ENCODE results near the gene TMBIM4. TPM values are rescaled to one million over a fixed set of nuclear protein-coding genes. Genes with fewer than 3 reads are reported as not detected.

The TMBIM4 gene
- total RNA-seq (2012; rRNA removed) (59.3 and 89.7 TPM in 2 replicates), polyA plus RNA-seq (2012; rRNA removed) (33.7 and 38.7 TPM in 2 replicates), Bru-seq, nascent RNA (percentile 84 among the genes with signal in this experiment), BruChase-seq, experiment 1, labeled RNA remaining after a 6-hour chase (percentile 85 among the genes with signal in this experiment), BruChase-seq, experiment 2, labeled RNA remaining after a 2-hour chase (percentile 88 among the genes with signal in this experiment)
- polyA plus RNA-seq (2012; cell fraction: cytosol; rRNA removed): 79.5 and 106 TPM in 2 replicates
- 12.2 and 34.5 TPM in 2 replicates for polyA plus RNA-seq (2012; cell fraction: nucleus; rRNA removed; ENCODE audit: low replicate concordance)
- long read RNA-seq, transcript TMBIM4-202 (7 exons, 2,952 nt): major isoform, 48 of 60 reads
- long read RNA-seq, partial matches to known transcripts: 0 of 60 reads
- long read RNA-seq, other reads (novel, unspliced or antisense): 8 of 60 reads

- H2BK20ac ChIP-seq (ENCODE audit: low read depth, low read length): peak within 1 kb of the TSS; percentile 85
- CTCF ChIA-PET: interaction anchor here (0.6 to 2.2 kb wide), 5 partner anchors 12 to 1298 kb away, joined by 3 to 7 read pairs (median 3); no protein-coding TSS in a partner anchor
- H4K8ac ChIP-seq (ENCODE audit: low read depth in 2 of 2, low read length in 2 of 2): peak within 1 kb of the TSS; percentile 89 to 100
- peak within 1 kb of the TSS; percentile 92 for H3K4me2 ChIP-seq (ENCODE audit: low read depth, low read length)
- H2AFZ ChIP-seq (replicated peaks; ENCODE audit: low read length, poor library complexity): peak within 1 kb of the TSS; percentile 99
- no peaks in the 10 kb centered on the region for H3K27me3 ChIP-seq (ENCODE audit: control insufficient read depth, insufficient read depth, low read length)
- dilution Hi-C loops (cut with HindIII; ENCODE audit: low sequenced_read_pairs, unreplicated experiment): no loop called here
- peaks cover 2% of the 10 kb centered on the region; the same call in 1 of the 2 replicates for H3K9me3 ChIP-seq (ENCODE audit: control insufficient read depth, insufficient read depth, low read length)
- peak within 1 kb of the TSS; percentile 97 for H3K56ac ChIP-seq (ENCODE audit: extremely low read depth, insufficient read depth, low read length)
- intact Hi-C loops (cut with micrococcal nuclease): no loop called here
- no peaks in the 10 kb centered on the region for H4K20me1 ChIP-seq (ENCODE audit: insufficient read depth, low read length)
- in situ Hi-C loops (cut with MboI; ENCODE audit: low sequenced_read_pairs): loop anchor here (25.0 kb wide), 1 partner anchor 243 kb away; no protein-coding TSS in a partner anchor
- H3K27ac ChIP-seq (ENCODE audit: insufficient read depth, low read length): peak within 1 kb of the TSS; percentile 99
- no peaks in the 10 kb centered on the region; the same call in 1 of the 2 replicates for H3K36me3 ChIP-seq (ENCODE audit: control insufficient read depth, insufficient read depth, low read length)
- peak within 1 kb of the TSS; percentile 94 for H2AK5ac ChIP-seq (ENCODE audit: low read depth, low read length)
- H4K5ac ChIP-seq (ENCODE audit: low read depth, low read length): peak within 1 kb of the TSS; percentile 99
- peak within 1 kb of the TSS; percentile 95 for H3K9ac ChIP-seq (ENCODE audit: low read depth, low read length)
- ATAC-seq (ENCODE audit: low read depth) (peak; percentile 92), DNase-seq (peak; percentile 95)
- H3K4me1 ChIP-seq (ENCODE audit: control insufficient read depth, insufficient read depth, low read length): peaks cover 2% of the 10 kb centered on the region; the same call in 1 of the 2 replicates
- peak within 1 kb of the TSS; percentile 96 for H2BK120ac ChIP-seq (ENCODE audit: low read depth, low read length)
- peak within 1 kb of the TSS; percentile 96 for H3K18ac ChIP-seq (ENCODE audit: low read depth, low read length)
- no peaks in the 10 kb centered on the region for H3K9me1 ChIP-seq (ENCODE audit: insufficient read depth, low read length)
- H3K23ac ChIP-seq (ENCODE audit: low read depth, low read length): peak within 1 kb of the TSS; percentile 97
- peak within 1 kb of the TSS; percentile 99 for H4K91ac ChIP-seq (ENCODE audit: insufficient read depth, low read depth, low read length)
- peak within 1 kb of the TSS; percentile 83 for H3K4me3 ChIP-seq (ENCODE audit: insufficient read depth, low read depth, low read length)
- H2BK5ac ChIP-seq (ENCODE audit: low read depth, low read length, poor library complexity, severe bottlenecking): peak within 1 kb of the TSS; percentile 97
- peak within 1 kb of the TSS; percentile 97 for H3K14ac ChIP-seq (replicated peaks; ENCODE audit: low read depth, low read length)
- peak within 1 kb of the TSS; percentile 97 for H3K4ac ChIP-seq (ENCODE audit: low read depth, low read length)
- peak within 1 kb of the TSS; percentile 93 for H2AK9ac ChIP-seq (replicated peaks; ENCODE audit: low read depth, low read length, poor library complexity)
- H2BK15ac ChIP-seq (ENCODE audit: low read depth, low read length): peak within 1 kb of the TSS; percentile 94; the same call in 2 of the 3 replicates
- WGBS, 2 experiments (ENCODE audit: extremely low coverage in 2 of 2, insufficient read length in 1 of 2): 1% methylated on average over 26 of the region's 67 CpGs; no CpG with 5 or more reads in 1 of the 2 experiments
- no TSS peak for BruUV-seq (replicated peaks)
- POLR2A ChIA-PET (ENCODE audit: unreplicated experiment): interaction anchor here (0.6 to 1.0 kb wide), 8 partner anchors 11 to 862 kb away, joined by 3 to 7 read pairs (median 4); no protein-coding TSS in a partner anchor
- peaks cover 17 to 27% of the 10 kb centered on the region in 2 experiments; a peak in 3 of 4 replicates for H3K79me1 ChIP-seq (ENCODE audit: low read depth in 1 of 2, low read length in 2 of 2)
- TF ChIP-seq POLR2A (IDR thresholded peaks at IDR 0.05; ENCODE audit: low read depth, low read length): peak; percentile 80
- TF ChIP-seq CTCF (conservative IDR thresholded peaks at IDR 0.05; ENCODE audit: low read depth, low read length): peak; percentile 34
- peak; percentile 19; the same call in 1 of the 2 replicates for TF ChIP-seq RAD21 (IDR thresholded peaks at IDR 0.05; ENCODE audit: low read length)
- TF ChIP-seq USF2 (IDR thresholded peaks at IDR 0.05; ENCODE audit: low read depth, low read length): no peak
- peak; percentile 24; the same call in 1 of the 2 replicates for TF ChIP-seq BHLHE40 (IDR thresholded peaks at IDR 0.05; ENCODE audit: low read depth, low read length)
- TF ChIP-seq NFE2L2 (IDR thresholded peaks at IDR 0.05; ENCODE audit: low read depth, low read length): no peak
- peak; percentile 4; the same call in 1 of the 2 replicates for TF ChIP-seq SMC3 (IDR thresholded peaks at IDR 0.05; ENCODE audit: low read depth, low read length)
- no peak; the same call in 1 of the 2 replicates for TF ChIP-seq MAFK (IDR thresholded peaks at IDR 0.05; ENCODE audit: low read depth, low read length)
- no peak for TF ChIP-seq FOS (IDR thresholded peaks at IDR 0.05; ENCODE audit: low read depth, low read length)
- peak; percentile 52; the same call in 1 of the 2 replicates for TF ChIP-seq MXI1 (IDR thresholded peaks at IDR 0.05; ENCODE audit: borderline replicate concordance, low read depth, low read length)
- no peak for TF ChIP-seq CHD1 (IDR thresholded peaks at IDR 0.05; ENCODE audit: low read depth, low read length)
- no peak for TF ChIP-seq RCOR1 (IDR thresholded peaks at IDR 0.05; ENCODE audit: insufficient replicate concordance, low read length)
Observed at GRCh38 chr12:66169221-66170170, at the start of gene TMBIM4. TSS of gene TMBIM4 (minus strand) at chr12:66169996. CDS start at chr12:66169951, 45 bp downstream.

All from IMR-90 (cell line).